ENCODE measurements around the gene EEF2K.
A peak's percentile ranks its signal among the peaks of the same experiment; 100 is the strongest.

The EEF2K gene

DNA sequence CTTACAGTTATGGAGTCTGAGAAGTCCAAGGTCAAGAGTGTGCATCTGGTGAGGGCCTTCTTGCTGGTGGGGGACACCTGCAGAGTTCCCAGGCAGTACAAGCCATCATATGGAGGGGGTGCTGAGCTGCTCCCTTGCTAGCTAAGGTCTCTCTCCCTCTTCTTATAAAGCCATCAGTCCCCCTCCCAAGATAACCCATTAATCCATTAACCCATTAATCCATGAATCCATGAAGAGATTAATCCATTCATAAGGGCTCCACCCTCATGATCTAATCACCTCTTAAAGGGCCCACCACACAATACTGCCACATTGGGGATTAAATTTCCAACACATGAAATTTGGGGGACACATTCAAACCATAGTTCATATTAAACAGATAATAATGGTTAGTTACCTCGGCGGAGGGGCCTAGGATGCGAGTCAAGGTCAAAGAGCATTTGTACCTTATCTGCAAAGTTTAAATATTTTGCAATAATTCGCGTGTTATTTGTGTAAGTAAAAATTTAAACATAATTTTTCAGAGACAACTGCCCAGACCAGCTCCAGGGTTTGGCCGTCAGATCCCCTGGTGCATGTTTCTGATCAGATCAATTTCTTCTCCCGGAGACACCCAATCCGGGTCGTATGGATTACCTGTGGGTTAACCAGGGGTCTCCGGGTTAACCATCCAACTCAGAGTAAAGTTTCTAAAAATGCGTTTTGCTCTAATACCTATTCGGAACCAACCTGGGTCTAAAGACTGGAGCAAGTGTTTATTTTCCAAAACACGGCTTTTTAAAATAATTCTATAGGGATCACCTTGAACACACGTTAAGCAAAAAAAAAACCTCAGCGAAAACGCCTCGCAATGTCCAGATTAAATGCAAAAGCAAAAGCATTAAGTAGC lies 90.4 kb downstream of the EEF2K start:
- Histone ChIP-seq H3K9me3 (ENCODE audit: control insufficient read depth, insufficient read depth, low read length) (no peaks in the 10 kb centered on the region), H3K4me3 (ENCODE audit: low read length) (peak overlapping the region; percentile 82), H3K9me2 (replicated peaks; ENCODE audit: control insufficient read depth, low read length) (no peaks in the 10 kb centered on the region), H3K27me3 (ENCODE audit: control insufficient read depth, low read length) (no peaks in the 10 kb centered on the region), H3K36me3 (ENCODE audit: control insufficient read depth, low read length) (peaks cover 32% of the 10 kb centered on the region), H3K4me1 (ENCODE audit: control insufficient read depth, low read length) (peaks cover 28% of the 10 kb centered on the region), H3F3A (ENCODE audit: control insufficient read depth, insufficient read depth) (peaks cover 13% of the 10 kb centered on the region), H3K27ac (ENCODE audit: low read depth, low read length) (no peak overlapping the region), H4K20me1 (ENCODE audit: control insufficient read depth, insufficient read depth, low read depth, low read length) (peaks cover 7% of the 10 kb centered on the region), H3K4me2 (ENCODE audit: low read length) (peak overlapping the region; percentile 76), H3K79me2 (ENCODE audit: control insufficient read depth, low read length) (peaks cover 42% of the 10 kb centered on the region)
- TF ChIP-seq, protein P1, sequence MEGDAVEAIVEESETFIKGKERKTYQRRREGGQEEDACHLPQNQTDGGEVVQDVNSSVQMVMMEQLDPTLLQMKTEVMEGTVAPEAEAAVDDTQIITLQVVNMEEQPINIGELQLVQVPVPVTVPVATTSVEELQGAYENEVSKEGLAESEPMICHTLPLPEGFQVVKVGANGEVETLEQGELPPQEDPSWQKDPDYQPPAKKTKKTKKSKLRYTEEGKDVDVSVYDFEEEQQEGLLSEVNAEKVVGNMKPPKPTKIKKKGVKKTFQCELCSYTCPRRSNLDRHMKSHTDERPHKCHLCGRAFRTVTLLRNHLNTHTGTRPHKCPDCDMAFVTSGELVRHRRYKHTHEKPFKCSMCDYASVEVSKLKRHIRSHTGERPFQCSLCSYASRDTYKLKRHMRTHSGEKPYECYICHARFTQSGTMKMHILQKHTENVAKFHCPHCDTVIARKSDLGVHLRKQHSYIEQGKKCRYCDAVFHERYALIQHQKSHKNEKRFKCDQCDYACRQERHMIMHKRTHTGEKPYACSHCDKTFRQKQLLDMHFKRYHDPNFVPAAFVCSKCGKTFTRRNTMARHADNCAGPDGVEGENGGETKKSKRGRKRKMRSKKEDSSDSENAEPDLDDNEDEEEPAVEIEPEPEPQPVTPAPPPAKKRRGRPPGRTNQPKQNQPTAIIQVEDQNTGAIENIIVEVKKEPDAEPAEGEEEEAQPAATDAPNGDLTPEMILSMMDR (IDR thresholded peaks at IDR 0.05; ENCODE audit: low read depth, low read length, poor library complexity, severe bottlenecking): no peak
- TF ChIP-seq EZH2phosphoT487 (IDR thresholded peaks at IDR 0.05; ENCODE audit: borderline replicate concordance, low read length): no peak

DNA sequence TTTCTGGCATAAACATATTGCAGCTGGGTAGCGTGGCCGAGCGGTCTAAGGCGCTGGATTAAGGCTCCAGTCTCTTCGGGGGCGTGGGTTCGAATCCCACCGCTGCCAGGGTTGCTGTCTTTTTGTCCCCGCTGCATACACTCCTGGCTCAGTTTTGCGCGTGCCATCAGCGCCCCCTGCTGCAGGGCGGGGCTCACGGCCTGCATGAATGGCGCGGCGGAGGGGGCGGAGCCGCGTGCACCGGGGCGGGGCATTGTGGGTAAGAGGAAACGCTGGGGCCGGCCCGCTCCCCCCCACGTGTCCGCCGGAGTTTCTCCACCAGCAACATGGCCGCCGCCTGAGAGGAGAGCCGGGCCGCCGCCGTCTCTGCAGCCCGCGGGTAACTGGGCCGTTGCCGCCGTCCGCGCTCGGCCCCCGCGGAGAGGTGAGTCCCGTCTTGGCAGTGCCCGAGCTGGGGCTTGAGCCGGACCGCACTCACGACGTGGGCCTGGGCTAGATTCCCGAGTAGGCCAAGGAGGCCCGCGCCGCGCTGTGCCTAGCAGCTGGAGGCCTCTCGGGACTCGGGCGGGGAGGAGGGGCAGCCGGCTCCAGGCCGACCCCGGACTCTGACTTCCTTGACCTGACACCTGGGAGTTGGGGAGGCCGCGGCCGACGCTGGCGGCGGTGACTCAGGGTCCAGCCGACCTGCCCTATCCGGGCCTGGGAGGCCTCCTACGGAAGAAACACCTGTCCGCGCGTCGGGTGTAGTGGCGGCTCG lies 91.2 kb downstream of the EEF2K start, which contains the start of gene POLR3E:
Gene POLR3E (plus strand): TSS at position 296 of the 757 bp plus-strand sequence. CDS start 5,560 bp downstream, outside the sequence.
- Histone ChIP-seq H3K9me2 (replicated peaks; ENCODE audit: control insufficient read depth, low read length) (no peaks in the 10 kb centered on the region), H3K4me3 (ENCODE audit: low read length) (peak within 1 kb of the TSS; percentile 82), H3F3A (ENCODE audit: control insufficient read depth, insufficient read depth) (peaks cover 13% of the 10 kb centered on the region), H3K4me1 (ENCODE audit: control insufficient read depth, low read length) (peaks cover 28% of the 10 kb centered on the region), H3K79me2 (ENCODE audit: control insufficient read depth, low read length) (peaks cover 51% of the 10 kb centered on the region), H3K4me2 (ENCODE audit: low read length) (peak within 1 kb of the TSS; percentile 79), H3K27ac (ENCODE audit: low read depth, low read length) (peak within 1 kb of the TSS; percentile 61), H3K27me3 (ENCODE audit: control insufficient read depth, low read length) (no peaks in the 10 kb centered on the region), H4K20me1 (ENCODE audit: control insufficient read depth, insufficient read depth, low read depth, low read length) (peaks cover 7% of the 10 kb centered on the region), H3K9me3 (ENCODE audit: control insufficient read depth, insufficient read depth, low read length) (no peaks in the 10 kb centered on the region), H3K36me3 (ENCODE audit: control insufficient read depth, low read length) (peaks cover 39% of the 10 kb centered on the region)
- no peak for TF ChIP-seq EZH2phosphoT487 (IDR thresholded peaks at IDR 0.05; ENCODE audit: borderline replicate concordance, low read length)
- TF ChIP-seq, protein P1 (IDR thresholded peaks at IDR 0.05; ENCODE audit: low read depth, low read length, poor library complexity, severe bottlenecking): peak; percentile 79

DNA sequence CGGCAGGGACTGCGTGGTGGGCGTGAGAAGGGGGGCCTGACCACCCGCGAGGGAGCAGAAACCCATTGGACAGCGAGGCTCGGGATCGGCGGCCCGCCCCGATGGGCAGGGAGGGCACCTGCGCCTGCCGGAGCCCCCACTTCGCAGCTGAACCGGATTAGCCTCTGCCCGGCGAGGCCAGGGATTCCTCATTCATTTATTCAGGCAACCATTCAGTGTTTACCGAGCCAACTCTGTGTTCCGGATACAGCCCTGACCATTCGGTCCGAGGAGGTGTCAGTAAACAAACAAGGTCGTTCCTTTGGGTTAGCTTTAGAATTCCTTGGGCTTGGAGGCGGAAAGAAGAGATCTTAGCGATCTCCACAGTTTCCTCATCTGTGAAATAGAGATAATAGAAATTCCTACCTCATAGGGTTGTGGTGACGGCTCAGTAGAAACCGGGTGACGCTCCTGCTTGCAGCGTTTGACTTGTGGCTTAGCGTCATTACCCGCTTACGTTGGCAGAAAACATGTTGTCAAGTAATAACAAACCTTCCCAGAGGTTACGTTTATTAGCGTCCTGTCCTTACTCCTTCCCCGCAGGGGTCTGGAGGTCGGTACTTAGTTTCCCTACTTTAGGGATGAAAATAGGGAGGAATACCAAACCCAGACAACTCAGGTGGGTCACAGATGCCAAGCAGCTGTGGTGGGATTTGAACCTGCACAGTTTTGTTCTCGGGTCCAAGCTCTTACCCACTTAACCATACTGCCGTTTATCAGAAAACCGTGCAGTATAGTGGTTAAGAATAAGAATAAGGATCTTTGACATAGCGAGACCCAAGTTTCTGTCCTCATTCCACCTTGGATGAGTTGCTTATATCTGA lies 92.0 kb downstream of the EEF2K start:
- H3K27me3 ChIP-seq (ENCODE audit: control insufficient read depth, low read length): no peaks in the 10 kb centered on the region
- peaks cover 13% of the 10 kb centered on the region for H3F3A ChIP-seq (ENCODE audit: control insufficient read depth, insufficient read depth)
- peak overlapping the region; percentile 61 for H3K27ac ChIP-seq (ENCODE audit: low read depth, low read length)
- H3K9me2 ChIP-seq (replicated peaks; ENCODE audit: control insufficient read depth, low read length): no peaks in the 10 kb centered on the region
- no peak for TF ChIP-seq EZH2phosphoT487 (IDR thresholded peaks at IDR 0.05; ENCODE audit: borderline replicate concordance, low read length)
- TF ChIP-seq, protein P1 (IDR thresholded peaks at IDR 0.05; ENCODE audit: low read depth, low read length, poor library complexity, severe bottlenecking): no peak
- H3K79me2 ChIP-seq (ENCODE audit: control insufficient read depth, low read length): peaks cover 59% of the 10 kb centered on the region
- H3K4me1 ChIP-seq (ENCODE audit: control insufficient read depth, low read length): peaks cover 28% of the 10 kb centered on the region
- no peaks in the 10 kb centered on the region for H3K9me3 ChIP-seq (ENCODE audit: control insufficient read depth, insufficient read depth, low read length)
- H3K4me3 ChIP-seq (ENCODE audit: low read length): peak overlapping the region; percentile 82
- peak overlapping the region; percentile 79 for H3K4me2 ChIP-seq (ENCODE audit: low read length)
- H4K20me1 ChIP-seq (ENCODE audit: control insufficient read depth, insufficient read depth, low read depth, low read length): peaks cover 7% of the 10 kb centered on the region
- peaks cover 47% of the 10 kb centered on the region for H3K36me3 ChIP-seq (ENCODE audit: control insufficient read depth, low read length)

Measured in DOHH2 (cell line).